ENCODE results near the gene RGP1. TPM values are rescaled to one million over a fixed set of nuclear protein-coding genes. Genes with fewer than 3 reads are reported as not detected.
A peak's percentile ranks its signal among the peaks of the same experiment; 100 is the strongest.

Gene RGP1
- total RNA-seq, 1 experiment from 2014 or later = 13.8 TPM

GRCh38 chr9:35700942-35701341, 48.1 kb upstream of the RGP1 start:
- H3K27ac ChIP-seq (ENCODE audit: low read length) = no peak overlapping the region
- DNase-seq (no peak), ATAC-seq (no peak)
- no peaks in the 10 kb centered on the region for H3F3A ChIP-seq (ENCODE audit: low read length, unreplicated experiment)
- no peaks in the 10 kb centered on the region for H4K20me1 ChIP-seq (ENCODE audit: low read length)
- H3K9me2 ChIP-seq (replicated peaks; ENCODE audit: low read length) = no peaks in the 10 kb centered on the region
- ChIA-PET POLR2A (ENCODE audit: unreplicated experiment) (no interaction called here), CTCF (no interaction called here)
- no peak overlapping the region for H3K9ac ChIP-seq (ENCODE audit: low read length)
- H3K9me3 ChIP-seq (ENCODE audit: low read length) = no peaks in the 10 kb centered on the region
- H3K36me3 ChIP-seq (ENCODE audit: low read depth, low read length) = peaks cover 50% of the 10 kb centered on the region
- intact Hi-C loops (cut with micrococcal nuclease) = no loop called here
- H3K4me1 ChIP-seq (ENCODE audit: insufficient read depth, low read length) = peaks cover 8% of the 10 kb centered on the region
- H2AFZ ChIP-seq (ENCODE audit: low read length) = no peak overlapping the region
- no TSS peak for BruUV-seq (replicated peaks)
- no peak overlapping the region for H3K4me2 ChIP-seq (ENCODE audit: low read length)
- no peak overlapping the region for H3K4me3 ChIP-seq (ENCODE audit: low read length)
- no peaks in the 10 kb centered on the region for H3K79me2 ChIP-seq (ENCODE audit: low read length)
- no peak for TF ChIP-seq CTCF (conservative IDR thresholded peaks at IDR 0.05; ENCODE audit: low read depth, low read length)
- no peak for TF ChIP-seq EZH2phosphoT487 (IDR thresholded peaks at IDR 0.05; ENCODE audit: borderline replicate concordance, low read length)
- TF ChIP-seq EZH2 (IDR thresholded peaks at IDR 0.05; ENCODE audit: low read length, unreplicated experiment) = no peak
- H3K27me3 ChIP-seq (ENCODE audit: low read length) = no peaks in the 10 kb centered on the region

DNA sequence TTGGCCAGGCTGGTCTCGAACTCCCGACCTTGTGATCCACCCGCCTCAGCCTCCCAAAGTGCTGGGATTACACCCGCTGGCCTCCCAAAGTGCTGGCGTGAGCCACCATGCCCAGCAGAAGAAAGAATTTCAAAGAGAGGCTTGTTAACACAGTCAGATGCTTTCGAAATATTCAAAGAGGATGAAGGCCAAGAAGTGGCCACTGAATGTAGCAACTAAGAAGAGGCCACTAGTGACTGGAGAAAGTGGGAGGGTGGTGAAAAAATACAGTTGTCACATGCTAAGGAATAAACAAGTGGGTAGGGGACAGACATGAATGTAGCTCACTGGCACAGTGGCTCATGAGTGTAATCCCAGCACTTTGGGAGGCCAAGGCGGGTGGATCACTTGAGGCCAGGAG, 46.4 kb upstream of the RGP1 start:
- Histone ChIP-seq H3K9me3 (ENCODE audit: low read length) (no peaks in the 10 kb centered on the region), H4K20me1 (ENCODE audit: low read length) (no peaks in the 10 kb centered on the region), H3K4me2 (ENCODE audit: low read length) (no peak overlapping the region), H3K36me3 (ENCODE audit: low read depth, low read length) (peaks cover 51% of the 10 kb centered on the region), H3K9me2 (replicated peaks; ENCODE audit: low read length) (no peaks in the 10 kb centered on the region), H3F3A (ENCODE audit: low read length, unreplicated experiment) (no peaks in the 10 kb centered on the region), H3K27me3 (ENCODE audit: low read length) (no peaks in the 10 kb centered on the region), H3K27ac (ENCODE audit: low read length) (no peak overlapping the region), H3K79me2 (ENCODE audit: low read length) (no peaks in the 10 kb centered on the region), H2AFZ (ENCODE audit: low read length) (no peak overlapping the region), H3K9ac (ENCODE audit: low read length) (no peak overlapping the region), H3K4me3 (ENCODE audit: low read length) (no peak overlapping the region), H3K4me1 (ENCODE audit: insufficient read depth, low read length) (no peaks in the 10 kb centered on the region)
- DNase-seq = no peak
- no peak for ATAC-seq
- TF ChIP-seq EZH2 (IDR thresholded peaks at IDR 0.05; ENCODE audit: low read length, unreplicated experiment) (no peak), CTCF (conservative IDR thresholded peaks at IDR 0.05; ENCODE audit: low read depth, low read length) (no peak), EZH2phosphoT487 (IDR thresholded peaks at IDR 0.05; ENCODE audit: borderline replicate concordance, low read length) (no peak)
- ChIA-PET POLR2A (ENCODE audit: unreplicated experiment) (no interaction called here), CTCF (no interaction called here)
- no TSS peak for BruUV-seq (replicated peaks)
- intact Hi-C loops (cut with micrococcal nuclease) = no loop called here

DNA sequence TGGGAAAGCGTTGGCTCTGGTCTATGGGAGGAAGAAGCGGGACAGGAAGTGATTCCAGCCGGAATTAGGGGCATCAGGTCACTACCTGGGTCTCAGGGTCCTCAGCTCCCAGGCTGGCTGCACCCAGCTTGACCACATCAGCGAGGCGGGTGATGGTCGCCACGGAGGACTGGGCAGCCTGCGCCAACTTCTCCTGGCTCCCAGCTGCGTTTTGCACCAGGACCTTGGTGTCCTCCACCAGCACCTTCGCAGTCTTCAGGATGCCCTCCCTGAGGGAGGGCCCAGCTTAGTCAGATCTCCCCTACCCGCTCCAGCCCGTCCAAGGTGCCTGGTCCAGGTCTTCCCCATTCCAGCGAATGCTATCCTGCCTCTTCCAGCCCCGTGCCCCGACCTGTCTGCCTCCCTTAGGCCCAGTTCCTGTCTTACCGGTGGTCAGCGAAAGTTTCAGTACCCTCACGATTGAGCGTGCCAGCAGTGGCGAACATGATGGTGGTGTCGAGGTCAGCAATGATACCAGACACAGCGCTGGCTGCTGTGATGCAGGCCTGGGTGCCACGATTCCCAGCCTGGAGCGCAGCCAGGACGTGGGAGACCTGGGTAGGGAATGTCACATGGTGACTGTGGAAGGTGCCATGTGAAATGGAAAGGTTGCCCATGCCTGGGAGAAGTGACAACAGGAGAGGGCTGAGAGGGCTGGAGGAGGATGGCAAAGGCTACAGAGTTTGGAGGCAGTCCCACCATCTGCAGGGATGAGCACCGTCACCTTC, 45.0 kb upstream of the RGP1 start:
- CTCF ChIA-PET = no interaction called here
- Histone ChIP-seq H3K79me2 (ENCODE audit: low read length) (no peaks in the 10 kb centered on the region), H3K27ac (ENCODE audit: low read length) (no peak overlapping the region), H3K9me3 (ENCODE audit: low read length) (no peaks in the 10 kb centered on the region), H3K36me3 (ENCODE audit: low read depth, low read length) (peaks cover 62% of the 10 kb centered on the region), H3K4me3 (ENCODE audit: low read length) (no peak overlapping the region), H3K9ac (ENCODE audit: low read length) (no peak overlapping the region), H3K27me3 (ENCODE audit: low read length) (no peaks in the 10 kb centered on the region), H3F3A (ENCODE audit: low read length, unreplicated experiment) (no peaks in the 10 kb centered on the region), H2AFZ (ENCODE audit: low read length) (no peak overlapping the region), H3K9me2 (replicated peaks; ENCODE audit: low read length) (no peaks in the 10 kb centered on the region), H4K20me1 (ENCODE audit: low read length) (no peaks in the 10 kb centered on the region), H3K4me2 (ENCODE audit: low read length) (no peak overlapping the region), H3K4me1 (ENCODE audit: insufficient read depth, low read length) (no peaks in the 10 kb centered on the region)
- POLR2A ChIA-PET (ENCODE audit: unreplicated experiment) = no interaction called here
- ATAC-seq = no peak
- intact Hi-C loops (cut with micrococcal nuclease) = no loop called here
- no peak for TF ChIP-seq CTCF (conservative IDR thresholded peaks at IDR 0.05; ENCODE audit: low read depth, low read length)
- TSS peak; percentile 21 for BruUV-seq (replicated peaks)
- DNase-seq = no peak

All from PC-3 (cell line).